Panc1 (cell line): Measurements from ENCODE around the gene GALNT9. TPM values are rescaled to one million over a fixed set of nuclear protein-coding genes. Genes with fewer than 3 reads are reported as not detected.

Experiments
- ATAC-seq: fragments of 200-7000 bp; cut with Tn5 transposase; 2 replicates; pipeline ENCODE4 v1.9.1; 2020; ENCODE audit warnings: mild to moderate bottlenecking, moderate library complexity
- BruUV-seq: library from RNA; stranded (reverse); fragments of 400-500 nt; replicated peaks from 2 replicates; lab custom pipeline; 2021; lab: Mats Ljungman, UMichigan
- CTCF ChIA-PET: fragments of 300-600 bp; sonication (Branson Sonifier 250); formaldehyde crosslinking; loops from one replicate; lab custom pipeline; 2022; ENCODE audit warnings: antibody characterized with exemption; lab: Charles Lee
- POLR2A ChIA-PET: fragments of 300-600 bp; sonication (Branson Sonifier 250); formaldehyde crosslinking; loops from one replicate; lab custom pipeline; 2022; ENCODE audit warnings: antibody characterized with exemption; lab: Charles Lee
- DNase-seq: peaks from one replicate; pipeline ENCODE4 v3.0.0-alpha.2; 2010; ENCODE audit warnings: low read depth, low spot score
- H3K27ac ChIP-seq: 2 replicates; pipeline ENCODE4 v1.5.1; 2011; ENCODE audit warnings: mild to moderate bottlenecking, low read length, inconsistent platforms
- H3K27me3 ChIP-seq: fragments of 200-500 bp; sonication (Bioruptor generic); 2 replicates; pipeline ENCODE4 v1.6.0; 2014; ENCODE audit warnings: low read length, inconsistent platforms; ENCODE audit not compliant: control insufficient read depth, insufficient read depth
- H3K36me3 ChIP-seq: fragments of 200-500 bp; sonication (Bioruptor generic); 2 replicates; pipeline ENCODE4 v1.5.1; 2014; ENCODE audit warnings: inconsistent platforms, mild to moderate bottlenecking, low read length, moderate library complexity; ENCODE audit not compliant: control insufficient read depth, insufficient read depth
- H3K4me1 ChIP-seq: 2 replicates; pipeline ENCODE4 v1.5.1; 2011; ENCODE audit warnings: inconsistent platforms, mild to moderate bottlenecking, low read length, moderate library complexity; ENCODE audit not compliant: control insufficient read depth, insufficient read depth
- H3K4me3 ChIP-seq, 2 experiments: 2 replicates each; pipeline ENCODE4 v1.5.1; 2011 to 2012; ENCODE audit warnings: low read depth in 2 of 2, low read length in 2 of 2, mild to moderate bottlenecking in 2 of 2, inconsistent platforms in 1 of 2, moderate library complexity in 1 of 2
- H3K9me3 ChIP-seq: fragments of 200-500 bp; sonication (Bioruptor generic); 2 replicates; pipeline ENCODE4 v1.5.1; 2014; ENCODE audit warnings: low read depth, mild to moderate bottlenecking, inconsistent platforms, low read length, moderate library complexity; ENCODE audit not compliant: control insufficient read depth, insufficient read depth
- CTCF ChIP-seq: fragments of 450-650 bp; IDR thresholded peaks from 2 replicates; pipeline ENCODE4 v1.5.1; 2017; ENCODE audit warnings: mild to moderate bottlenecking
- POLR2AphosphoS5 ChIP-seq: IDR thresholded peaks from 2 replicates; pipeline ENCODE4 v1.6.1; 2012; ENCODE audit warnings: mild to moderate bottlenecking, low read depth, low read length, moderate library complexity
- REST ChIP-seq, 2 experiments: IDR thresholded peaks; 2 replicates each; pipeline ENCODE4 v1.6.1; 2011 to 2012; ENCODE audit warnings: low read depth in 2 of 2, control low read depth in 1 of 2, low read length in 1 of 2, mild to moderate bottlenecking in 1 of 2, moderate library complexity in 1 of 2; ENCODE audit not compliant: insufficient read depth in 1 of 2
- SIN3A ChIP-seq: IDR thresholded peaks from 2 replicates; pipeline ENCODE4 v1.6.1; 2012; ENCODE audit warnings: low read depth, mild to moderate bottlenecking, low read length, moderate library complexity, borderline replicate concordance; ENCODE audit not compliant: insufficient read depth
- TCF7L2 ChIP-seq: IDR thresholded peaks from 2 replicates; pipeline ENCODE4 v1.6.1; 2011; ENCODE audit warnings: mild to moderate bottlenecking, low read depth, low read length, inconsistent platforms
- in situ Hi-C: cut with HindIII; loops from 2 replicates; pipeline ENCODE4 v1.10.0; 2016; ENCODE audit warnings: low sequenced_read_pairs, low pct_unique_long_range_greater_than_20kb
- intact Hi-C: fragments of 100-400 bp; cut with micrococcal nuclease; formaldehyde crosslinking; loops from one replicate; pipeline ENCODE4 v1.10.0; 2022; ENCODE audit not compliant: unreplicated experiment
- total RNA-seq: library from RNA; stranded (reverse); gene quantifications from one replicate; pipeline ENCODE4 v1.2.1, GENCODE V29; 2021; ENCODE audit not compliant: unreplicated experiment

Gene GALNT9
- total RNA-seq, 1 experiment from 2014 or later: 0.33 TPM

GRCh38 chr12:132346471-132347175 is 17.2 kb upstream of the GALNT9 start:
- H3K4me1 ChIP-seq: no peaks in the 10 kb centered on the region
- H3K36me3 ChIP-seq: no peaks in the 10 kb centered on the region
- H3K4me3 ChIP-seq: no peak overlapping the region
- DNase-seq (no peak), ATAC-seq (no peak)
- in situ Hi-C loops: no loop called here
- ChIA-PET CTCF (no interaction called here), POLR2A (no interaction called here)
- H3K27me3 ChIP-seq: no peaks in the 10 kb centered on the region
- no peak for TF ChIP-seq CTCF
- no peak for TF ChIP-seq POLR2AphosphoS5
- no peak for TF ChIP-seq TCF7L2
- H3K9me3 ChIP-seq: no peaks in the 10 kb centered on the region
- intact Hi-C loops: no loop called here
- no peak overlapping the region for H3K27ac ChIP-seq
- BruUV-seq: no TSS peak

GRCh38 chr12:132345561-132346200 is 16.3 kb upstream of the GALNT9 start:
- no peak for ATAC-seq
- intact Hi-C loops: no loop called here

More at GRCh38 chr12:132345561-132346200, 16.3 kb upstream of the GALNT9 start:
- TF ChIP-seq CTCF: no peak
- no peak for TF ChIP-seq SIN3A
- no peak for TF ChIP-seq REST (IDR thresholded peaks at IDR 0.05; ENCODE audit: insufficient read depth in 1 of 2, low read depth in 2 of 2, low read length in 1 of 2)
- in situ Hi-C loops: no loop called here
- Histone ChIP-seq H3K9me3 (no peaks in the 10 kb centered on the region), H3K4me1 (no peaks in the 10 kb centered on the region), H3K36me3 (no peaks in the 10 kb centered on the region), H3K4me3 (no peak overlapping the region), H3K27me3 (no peaks in the 10 kb centered on the region; the same call in 1 of the 2 replicates), H3K27ac (no peak overlapping the region)
- DNase-seq: no peak
- ChIA-PET CTCF (no interaction called here), POLR2A (no interaction called here)
- BruUV-seq: no TSS peak
